LHCN-M2 (cell line): ENCODE results near the gene CCDC157. TPM values are rescaled to one million over a fixed set of nuclear protein-coding genes. Genes with fewer than 3 reads are reported as not detected.
"Not testable (repeated sequence)": the region's sequence is repeated elsewhere in the genome, so short reads cannot be mapped to it uniquely, and the experiment has no call there.

Source experiments
- DNase-seq: peaks from one replicate; pipeline ENCODE4 v3.0.0-alpha.2; 2012; ENCODE audit warnings: low read depth
- total RNA-seq: library from RNA; depleted of rRNA; stranded (reverse); fragments of >200 nt; gene quantifications from 2 replicates; pipeline ENCODE4 v1.2.3, GENCODE V29; 2014

CCDC157 gene
- total RNA-seq, 1 experiment from 2014 or later, result 3.2 TPM

DNA sequence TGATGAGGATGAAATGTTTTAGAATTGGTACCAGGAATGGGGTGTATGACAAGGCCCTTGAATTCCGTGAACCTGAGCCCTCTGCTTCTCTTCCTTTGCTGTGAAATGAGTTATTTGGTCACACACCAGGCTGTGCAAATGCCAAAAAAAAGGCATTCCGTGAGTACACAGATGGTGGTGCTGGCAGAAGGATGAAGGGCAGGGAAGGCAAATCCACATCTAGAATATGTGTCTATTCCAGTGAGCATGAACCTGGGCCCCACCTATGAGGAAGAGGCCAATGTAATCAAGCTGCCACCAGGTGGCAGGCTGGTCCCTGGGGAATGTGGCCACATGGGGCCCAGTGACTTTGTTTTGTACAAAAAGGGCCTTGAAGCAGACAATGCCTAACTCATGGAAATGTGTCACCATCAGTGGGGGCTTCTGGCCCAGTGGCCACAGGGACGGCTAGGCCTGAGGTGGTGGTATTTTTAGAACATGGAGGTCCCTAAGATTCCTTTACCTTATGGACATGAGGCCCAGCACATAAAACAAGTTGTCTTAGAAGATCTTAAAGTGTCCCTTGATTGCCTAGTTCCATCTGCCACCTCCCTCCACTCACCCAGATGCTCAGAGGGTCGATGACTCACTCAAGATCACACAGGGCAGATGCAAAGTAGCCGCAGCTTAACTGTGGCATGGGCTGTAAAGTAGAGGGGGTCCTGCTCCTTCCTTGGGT lies 34.3 kb downstream of the CCDC157 start:
- peak; percentile 58 for DNase-seq

DNA sequence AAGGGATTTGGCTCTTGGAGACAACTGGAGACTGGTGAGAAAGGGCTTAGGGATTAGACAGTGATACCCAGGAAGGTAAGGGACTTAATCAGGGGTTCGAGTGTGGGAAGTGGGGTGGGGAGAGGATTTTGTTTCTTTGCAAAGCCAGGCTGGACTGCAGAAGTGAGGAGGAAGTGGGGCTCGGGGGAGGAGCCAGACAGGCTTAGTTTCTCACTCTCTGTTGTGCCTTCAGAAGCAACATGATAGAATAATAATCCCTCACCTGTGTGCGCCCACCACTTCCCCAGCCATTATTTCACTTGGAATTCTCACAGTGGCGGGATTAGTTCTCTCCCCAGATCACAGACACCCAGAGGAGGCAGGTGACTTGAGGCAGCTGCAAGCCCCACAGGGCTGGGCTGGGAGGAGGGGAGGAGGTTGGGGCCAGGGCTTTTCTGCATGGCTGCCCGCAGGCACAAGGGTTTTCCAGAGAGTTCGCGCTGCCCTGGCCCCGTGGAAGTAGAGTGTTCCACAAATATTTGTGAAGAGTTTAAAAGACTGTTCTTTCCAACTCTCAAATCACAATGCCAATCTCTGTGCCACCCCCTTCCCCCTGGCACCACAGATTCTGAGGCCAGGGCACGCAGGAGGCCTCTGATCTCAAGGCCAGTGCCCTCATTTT lies 36.0 kb downstream of the CCDC157 start:
- DNase-seq, result no peak

DNA sequence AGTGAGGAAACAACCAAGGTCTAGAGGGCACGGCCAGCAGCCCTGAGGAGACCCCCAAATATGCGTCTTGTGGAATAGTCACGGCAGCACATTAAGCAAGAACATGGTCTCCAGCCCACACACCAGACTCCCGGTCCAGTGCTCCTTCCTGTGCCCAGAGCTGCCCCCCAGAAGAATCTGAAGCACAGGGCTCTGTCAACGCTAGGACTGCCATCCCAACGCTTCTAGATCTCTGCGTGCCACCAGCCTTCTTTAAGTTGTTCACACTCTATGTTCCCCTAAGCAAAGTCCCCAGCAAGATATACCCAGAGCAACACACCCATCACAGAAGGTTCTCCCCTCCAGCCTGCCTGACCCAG lies 36.5 kb downstream of the CCDC157 start:
- DNase-seq, result no peak

DNA sequence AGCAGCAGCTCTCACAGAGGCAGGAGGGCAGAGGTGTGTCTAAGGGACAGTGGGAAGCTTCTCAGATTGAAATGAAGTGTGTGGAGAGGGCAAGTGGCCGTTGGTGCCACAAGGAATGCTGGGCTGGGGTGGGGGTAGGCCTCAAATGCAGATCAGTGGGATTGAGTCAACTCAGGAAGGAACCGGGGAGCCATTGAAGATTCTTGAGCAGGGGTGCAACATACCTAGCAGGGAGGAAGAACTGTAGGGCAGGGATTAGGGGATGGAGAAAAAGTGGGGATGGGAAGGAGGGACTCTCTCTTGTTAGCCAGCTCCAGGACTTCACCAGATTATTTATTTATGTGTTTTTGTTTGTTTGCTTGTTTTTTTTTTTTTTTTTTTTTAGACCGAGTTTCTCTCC lies 37.1 kb downstream of the CCDC157 start:
- no peak for DNase-seq

DNA sequence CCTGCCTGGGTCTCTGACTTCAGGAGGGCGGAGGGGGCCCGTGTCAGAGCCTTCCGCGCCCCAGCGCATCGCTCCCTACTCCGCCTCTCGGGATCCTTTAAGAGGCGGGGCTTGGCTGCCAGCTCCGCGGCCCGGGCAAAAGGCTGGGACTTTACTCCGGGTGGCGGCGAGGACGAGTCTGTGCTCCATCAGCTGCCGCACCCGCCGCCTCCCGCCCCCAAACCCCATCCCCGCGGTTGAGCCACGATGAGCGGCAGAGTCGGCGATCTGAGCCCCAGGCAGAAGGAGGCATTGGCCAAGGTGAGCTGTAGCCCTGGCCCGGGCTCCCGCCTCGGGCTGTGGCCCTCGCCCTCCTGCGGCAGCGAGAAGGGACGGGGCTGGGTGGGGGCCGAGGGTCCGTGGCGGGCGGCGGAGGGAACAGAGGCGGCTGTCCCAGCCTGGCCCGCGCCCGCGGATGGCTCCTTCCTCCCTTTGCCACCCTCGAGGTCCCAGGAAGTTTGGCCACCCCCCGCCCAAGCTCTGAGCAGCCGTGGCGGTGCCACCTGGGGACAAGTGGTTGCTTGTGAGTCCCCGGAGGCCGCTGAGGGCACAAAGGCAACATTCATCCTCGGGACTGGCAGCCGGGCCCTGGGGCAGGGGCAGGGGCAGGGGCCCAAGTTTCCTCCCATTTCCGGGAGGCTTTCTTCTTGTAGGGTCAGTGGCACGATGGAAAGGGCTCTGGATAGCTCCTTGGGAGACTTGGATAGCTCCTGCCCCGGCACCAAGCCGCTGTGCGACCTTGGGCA lies 40.3 kb downstream of the CCDC157 start, which contains the start of gene SEC14L2:
SEC14L2 (plus strand) TSS at position 148 of the 785 bp plus-strand sequence; CDS start at position 247, 99 bp downstream.
- DNase-seq, result peak; percentile 56

DNA sequence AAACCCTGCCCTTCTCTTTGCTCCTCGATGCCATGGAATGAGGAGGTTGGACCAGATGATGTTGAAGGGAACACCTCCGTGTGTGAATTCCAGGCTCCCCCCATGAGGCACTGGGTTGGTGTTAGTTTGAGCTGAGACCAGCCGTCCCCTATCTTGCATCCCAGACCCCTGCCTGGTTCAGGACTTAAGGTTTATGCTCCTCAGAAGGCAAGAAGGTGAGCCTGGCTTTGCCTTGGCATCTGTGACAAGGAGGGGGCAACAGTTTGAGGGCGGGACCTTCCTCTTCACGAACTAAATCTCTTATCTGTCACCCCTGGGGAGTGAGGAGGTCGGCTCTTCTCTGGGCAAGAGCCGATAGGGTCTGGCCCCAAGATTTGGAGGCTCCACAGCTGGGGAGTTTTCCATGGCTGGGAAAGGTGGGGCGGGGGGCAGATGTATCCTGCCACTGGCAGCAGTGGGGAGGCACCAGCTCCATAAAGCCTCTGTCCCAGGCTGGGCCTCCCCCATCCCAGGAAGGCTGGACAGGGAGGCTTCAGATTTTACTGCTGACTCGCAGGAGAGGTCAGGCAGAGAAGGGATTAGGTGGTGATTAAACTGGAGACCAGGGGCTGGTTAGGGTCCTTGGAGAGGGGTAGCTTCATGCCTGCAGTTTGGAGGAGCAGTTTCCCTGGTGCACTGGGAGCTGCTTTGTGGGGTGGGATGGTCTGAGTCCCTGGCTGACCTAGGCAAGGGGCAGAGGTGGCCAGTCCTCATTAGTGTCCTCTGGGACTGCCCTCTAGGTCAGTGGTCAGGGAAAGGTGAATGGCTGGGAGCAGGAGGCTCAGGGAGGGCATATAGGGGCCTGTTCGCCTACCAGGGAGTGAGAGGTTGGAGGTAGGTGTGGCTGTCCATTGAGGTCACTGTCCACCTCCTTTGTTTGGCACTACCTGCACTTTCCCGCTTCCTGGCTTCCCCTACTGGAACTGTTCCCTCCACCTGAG lies 41.1 kb downstream of the CCDC157 start:
- DNase-seq, result no peak

DNA sequence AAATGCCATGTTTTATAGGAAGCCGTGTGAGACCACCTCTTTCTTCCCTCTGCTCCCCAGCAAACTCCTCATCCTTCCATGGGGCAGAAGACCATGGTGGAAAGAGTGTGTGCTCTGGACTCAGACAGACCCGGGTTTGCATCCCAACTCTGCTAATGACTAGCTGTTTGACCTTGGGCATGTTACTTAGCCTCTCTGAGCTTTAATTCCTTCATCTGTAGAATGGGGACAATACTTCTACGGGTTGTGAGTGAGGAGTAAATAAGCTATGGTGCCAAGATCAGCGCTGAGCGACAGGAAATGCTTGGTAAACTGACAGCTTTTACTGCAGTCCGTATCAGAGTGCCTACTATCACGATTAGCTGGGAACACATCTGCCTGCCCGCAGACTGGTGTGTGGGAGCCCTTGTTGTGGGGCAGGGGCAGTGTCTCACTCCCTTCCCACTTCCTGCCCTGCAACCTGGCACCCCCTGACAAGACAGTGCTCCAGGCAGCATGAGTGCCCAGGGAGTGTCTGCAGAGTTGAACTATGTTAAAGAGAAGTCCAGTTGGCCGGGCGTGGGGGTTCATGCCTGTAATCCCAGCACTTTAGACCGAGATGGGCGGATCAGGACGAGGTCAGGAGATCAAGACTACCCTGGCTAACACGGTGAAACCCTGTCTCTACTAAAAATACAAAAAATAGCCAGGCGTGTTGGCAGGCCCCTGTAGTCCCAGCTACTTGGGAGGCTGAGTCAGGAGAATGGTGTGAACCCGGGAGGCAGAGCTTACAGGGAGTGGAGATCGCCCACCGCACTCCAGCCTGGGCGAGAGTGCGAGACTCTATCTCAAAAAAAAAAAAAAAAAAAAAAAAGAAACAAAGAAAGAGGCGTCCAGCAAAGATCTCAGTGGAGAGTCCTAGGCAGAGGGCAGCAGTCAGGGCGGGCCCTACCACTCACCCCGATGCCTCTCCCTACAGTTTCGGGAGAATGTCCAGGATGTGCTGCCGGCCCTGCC lies 42.2 kb downstream of the CCDC157 start:
- DNase-seq, result no peak

DNA sequence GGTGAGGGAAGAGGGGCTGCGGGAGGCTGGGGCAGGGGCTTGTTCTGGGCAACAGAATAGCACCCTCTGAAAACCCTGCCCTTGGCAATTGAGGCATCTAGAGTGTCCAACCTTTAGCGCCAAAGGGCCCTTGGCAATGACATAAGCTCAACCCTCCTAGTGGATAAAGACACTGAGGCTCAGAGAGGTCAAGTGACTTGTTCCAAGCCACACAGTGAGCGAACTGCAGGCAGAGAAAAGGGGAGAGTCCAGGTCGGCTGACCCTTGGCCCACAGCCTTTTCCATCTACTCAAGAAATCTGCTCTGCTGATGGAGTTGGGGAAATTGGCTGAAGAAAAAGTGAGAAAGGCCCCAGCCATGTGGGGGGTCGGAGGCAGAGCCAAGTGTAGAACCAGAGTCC lies 42.9 kb downstream of the CCDC157 start:
- no peak for DNase-seq

DNA sequence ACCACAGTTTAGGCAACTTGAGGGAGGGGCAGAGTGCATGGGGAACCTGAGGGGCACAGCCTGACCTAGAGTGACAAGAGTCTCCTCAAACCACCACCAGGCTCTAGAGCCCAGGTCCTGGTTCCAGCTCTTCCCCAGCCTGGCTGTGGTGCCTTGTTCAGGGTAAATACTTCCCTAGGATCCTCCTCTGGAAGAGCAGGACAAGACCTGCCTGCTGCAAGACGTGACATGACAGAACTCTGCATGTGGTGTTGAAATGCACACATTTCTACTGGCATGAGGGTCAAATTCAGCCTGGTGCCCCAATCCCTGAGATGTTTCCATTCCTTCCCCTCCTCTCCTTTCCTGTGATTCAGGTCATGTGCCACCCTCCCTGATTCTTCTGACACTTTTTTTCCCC lies 43.4 kb downstream of the CCDC157 start:
- DNase-seq, result no peak

DNA sequence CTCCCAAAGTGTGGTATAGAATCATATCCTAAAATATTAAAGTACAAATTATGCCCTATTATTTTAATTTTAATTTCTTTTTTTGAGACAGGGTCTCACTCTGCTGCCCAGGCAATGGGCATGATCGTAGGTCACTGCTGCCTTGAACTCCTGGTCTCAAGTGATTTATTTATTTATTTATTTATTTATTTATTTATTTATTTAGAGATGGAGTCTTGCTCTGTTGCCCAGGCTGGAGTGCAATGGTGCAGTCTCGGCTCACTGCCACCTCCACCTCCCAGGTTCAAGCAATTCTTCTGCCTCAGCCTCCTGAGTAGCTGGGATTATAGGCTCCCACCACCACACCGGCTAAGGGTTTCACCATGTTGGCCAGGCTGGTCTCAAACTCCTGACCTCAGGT lies 44.2 kb downstream of the CCDC157 start:
- not testable (repeated sequence) for DNase-seq

DNA sequence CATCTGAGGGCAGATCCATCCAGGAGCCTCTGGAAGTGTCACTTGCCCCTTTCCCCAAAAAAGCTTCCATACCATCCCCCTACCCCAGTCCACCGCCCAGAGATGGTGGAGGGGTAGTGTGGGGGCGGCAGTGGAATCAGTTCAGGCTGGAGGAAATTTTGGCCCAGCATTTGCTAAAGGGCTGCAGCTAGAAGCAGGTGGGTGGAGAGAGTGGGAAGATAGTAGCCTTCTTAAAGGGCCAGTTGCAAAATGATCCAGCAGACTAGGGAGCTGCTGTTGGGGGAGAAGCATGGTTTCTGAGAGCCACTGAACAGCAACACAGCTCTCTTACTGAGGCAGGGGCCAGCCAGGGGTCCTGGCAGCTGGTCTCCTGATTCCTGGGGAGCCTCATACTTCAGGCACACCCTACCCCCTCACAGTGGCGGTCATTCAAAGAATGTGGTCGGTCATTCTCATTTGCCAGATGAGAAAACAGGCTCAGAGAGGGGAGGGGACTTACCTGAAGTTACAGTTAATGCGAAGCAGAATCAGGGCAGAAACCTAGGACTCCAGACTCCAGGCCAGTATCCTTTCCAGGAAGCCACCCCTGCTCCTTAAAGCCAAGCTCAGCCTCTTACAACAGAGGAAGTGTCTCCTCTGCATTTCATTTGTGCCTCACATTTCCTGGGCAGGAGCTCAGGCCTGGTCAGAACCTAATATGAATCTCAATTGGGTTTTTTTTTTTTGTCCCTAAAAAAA lies 45.4 kb downstream of the CCDC157 start:
- no peak for DNase-seq

DNA sequence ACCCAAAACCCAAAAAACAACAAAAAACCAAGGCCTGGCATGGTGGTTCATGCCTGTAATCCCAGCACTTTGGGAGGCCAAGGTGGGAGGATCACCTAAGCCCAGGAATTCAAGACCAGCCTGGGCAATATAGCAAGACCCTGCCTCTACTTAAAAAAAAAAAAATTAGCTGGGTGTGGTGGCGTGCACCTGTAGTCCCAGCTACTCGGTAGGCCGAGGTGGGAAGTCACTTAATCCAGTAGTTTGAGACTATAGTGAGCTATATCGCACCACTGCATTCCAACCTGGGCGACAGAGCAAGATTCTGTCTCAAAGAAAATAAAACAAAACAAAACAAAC lies 45.9 kb downstream of the CCDC157 start:
- DNase-seq, result not testable (repeated sequence)

DNA sequence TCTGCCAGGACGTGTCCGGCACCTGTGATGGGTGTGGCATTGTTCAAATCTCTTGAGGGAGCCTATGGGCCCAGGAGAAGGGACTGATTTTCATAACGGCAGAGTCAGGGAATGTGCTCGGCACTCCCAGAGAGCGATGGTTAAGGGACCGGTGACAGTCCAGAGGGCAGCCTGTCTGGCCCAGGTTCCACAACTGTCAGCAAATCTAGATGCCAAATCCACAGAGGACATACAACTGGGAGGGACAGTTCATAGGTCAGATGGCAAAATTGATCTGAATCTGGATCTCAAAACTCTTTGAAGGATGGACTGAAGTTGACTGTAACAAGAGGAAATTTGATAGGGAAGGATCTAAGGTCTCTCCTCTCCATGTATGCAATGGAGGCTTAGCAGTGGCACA lies 47.5 kb downstream of the CCDC157 start:
- no peak for DNase-seq

DNA sequence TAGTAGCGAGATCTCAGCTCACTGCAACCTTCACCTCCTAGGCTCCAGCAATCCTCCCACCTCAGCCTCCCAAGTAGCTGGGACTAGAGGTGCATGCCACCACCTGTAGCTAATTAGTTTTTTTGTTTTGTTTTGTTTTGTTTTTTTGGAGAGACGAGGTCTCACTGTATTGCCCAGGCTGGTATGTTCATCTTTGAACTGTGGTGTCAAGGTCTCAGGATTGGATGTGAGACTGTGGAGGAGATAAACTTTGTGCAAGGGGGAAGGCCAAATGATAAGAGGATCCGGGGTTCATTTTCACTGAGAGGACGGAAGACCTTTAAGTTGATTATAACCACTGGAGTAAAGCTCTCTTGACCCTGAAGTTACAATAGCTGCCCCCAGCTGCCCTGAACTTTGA lies 48.9 kb downstream of the CCDC157 start:
- DNase-seq, result no peak

DNA sequence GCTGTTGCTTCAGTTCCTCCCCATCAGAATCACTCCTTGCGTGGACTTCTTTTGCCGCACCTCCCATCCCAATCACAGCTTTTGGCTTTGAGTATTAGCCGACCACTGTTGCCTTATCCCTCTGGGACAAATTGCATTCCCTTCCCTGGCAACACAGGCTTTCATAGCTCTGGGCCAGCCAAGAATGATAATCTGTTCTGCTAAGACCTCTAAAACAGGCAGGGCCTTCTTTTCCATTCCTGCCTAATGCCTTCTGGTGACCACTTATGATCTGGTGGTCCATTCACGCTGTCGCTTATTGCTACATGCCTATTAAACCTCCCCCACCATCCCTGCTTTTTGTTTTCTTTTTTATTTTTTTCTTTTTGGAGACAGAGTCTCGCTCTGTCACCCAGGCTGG lies 49.6 kb downstream of the CCDC157 start:
- no peak for DNase-seq

DNA sequence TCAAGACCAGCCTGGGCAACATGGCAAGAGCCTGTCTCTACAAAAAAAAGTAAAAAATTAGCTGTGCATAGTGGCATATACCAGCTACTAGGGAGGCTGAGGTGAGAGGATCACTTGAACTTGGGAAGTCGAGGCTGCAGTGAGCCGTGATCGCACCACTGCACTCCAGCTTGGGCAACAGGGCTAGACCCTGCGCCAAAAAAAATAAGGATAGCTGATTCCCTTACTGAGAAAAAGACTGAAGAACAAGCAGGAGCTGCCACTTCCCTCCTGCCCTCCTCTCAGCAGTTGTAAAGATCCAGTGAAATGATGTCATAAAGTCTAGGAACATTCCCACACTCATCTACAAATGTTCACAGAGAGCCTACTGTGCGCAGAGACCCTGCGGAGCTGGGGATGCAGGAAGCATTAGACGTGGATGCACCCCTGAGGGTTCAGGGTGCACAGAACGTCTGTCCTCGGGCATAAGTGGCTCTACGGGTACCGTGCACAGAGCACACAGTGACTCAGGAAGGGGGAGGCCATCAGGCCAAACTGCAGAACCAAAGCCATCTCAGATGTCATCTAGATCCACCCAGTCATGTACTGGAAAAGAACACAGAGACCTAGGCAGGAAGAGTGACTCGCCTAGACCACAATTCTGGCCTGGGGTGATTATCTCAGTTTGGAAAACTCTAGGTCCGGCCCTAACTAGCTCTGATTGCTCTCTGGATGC lies 51.7 kb downstream of the CCDC157 start:
- peak; percentile 89 for DNase-seq

DNA sequence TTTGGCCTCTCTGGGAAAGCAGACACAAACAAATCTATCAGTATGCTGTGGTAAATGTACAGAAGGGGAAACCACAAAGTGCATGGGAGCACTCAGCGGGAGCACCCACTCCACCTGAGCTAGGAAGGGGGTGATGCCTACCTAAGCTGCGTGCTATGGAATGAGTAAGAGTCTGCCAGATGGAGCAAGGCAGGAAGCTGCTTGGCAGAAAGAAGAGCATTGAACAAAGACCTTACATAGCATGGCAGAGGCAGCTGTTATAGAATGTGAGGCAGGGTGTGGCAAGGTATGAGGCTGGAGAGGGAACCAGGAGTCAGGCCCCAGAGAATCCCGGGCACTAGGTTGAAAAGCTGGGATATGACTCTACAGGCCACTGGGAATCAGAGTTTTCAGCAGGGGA lies 55.0 kb downstream of the CCDC157 start:
- no peak for DNase-seq

DNA sequence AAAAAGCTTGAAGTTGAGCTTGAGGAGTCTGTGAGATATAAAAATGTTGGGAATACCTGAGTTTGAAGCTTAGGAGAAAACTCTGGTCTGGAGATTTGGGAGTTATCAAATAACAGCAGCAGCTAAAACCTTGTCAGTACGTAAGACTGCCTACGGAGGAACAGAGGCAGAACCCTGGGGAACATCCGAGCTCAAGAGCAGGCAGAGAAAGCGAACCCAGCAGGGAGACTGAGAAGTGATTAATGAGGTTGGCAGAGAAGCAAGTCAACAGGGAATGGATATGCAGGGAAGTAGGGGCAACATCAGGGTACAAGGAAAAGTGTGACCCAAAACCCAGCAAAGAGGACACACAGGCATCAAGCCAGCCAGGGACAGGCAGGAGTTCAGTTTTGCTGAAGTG lies 56.2 kb downstream of the CCDC157 start:
- DNase-seq, result no peak
